GM12878 (cell line): ENCODE measurements around the gene VPS26A. TPM values are rescaled to one million over a fixed set of nuclear protein-coding genes. Genes with fewer than 3 reads are reported as not detected.

ENCODE experiments used
- ASH2L ChIP-seq: fragments of 300-600, 200-600 bp; sonication (generic); IDR thresholded peaks from 2 replicates; pipeline ENCODE4 v1.6.1; 2017; ENCODE audit warnings: low read depth, mild to moderate bottlenecking, borderline replicate concordance
- BRCA1 ChIP-seq: IDR thresholded peaks from 2 replicates; pipeline ENCODE4 v1.6.1; 2011; ENCODE audit warnings: low read depth, low read length, improper control_type of control experiment
- CHD1 ChIP-seq: IDR thresholded peaks from 2 replicates; pipeline ENCODE4 v1.6.1; 2012; ENCODE audit warnings: low read depth, low read length, improper control_type of control experiment
- CTCF ChIP-seq, 3 experiments: IDR thresholded peaks in 2 of 3; conservative IDR thresholded peaks in 1 of 3; 2 replicates each; pipeline ENCODE4 v1.5.1; 2011; ENCODE audit warnings: low read depth in 3 of 3, low read length in 3 of 3, mild to moderate bottlenecking in 3 of 3, control low read depth in 2 of 3, moderate library complexity in 2 of 3, inconsistent platforms in 1 of 3, mixed read lengths in 1 of 3; ENCODE audit not compliant: control insufficient read depth in 2 of 3, insufficient read depth in 1 of 3; ENCODE audit errors: extremely low read depth in 1 of 3
- ESRRA ChIP-seq: IDR thresholded peaks from 2 replicates; pipeline ENCODE4 v1.6.1; 2012; ENCODE audit warnings: mild to moderate bottlenecking, low read length, improper control_type of control experiment
- ETV6 ChIP-seq, 2 experiments: fragments of 450-650 bp in 1 of 2; IDR thresholded peaks in 1 of 2; conservative IDR thresholded peaks in 1 of 2; 2 replicates each; pipeline ENCODE4 v1.6.1; 2014; ENCODE audit warnings: antibody characterized with exemption in 1 of 2, borderline replicate concordance in 1 of 2, low read depth in 1 of 2, mild to moderate bottlenecking in 1 of 2, moderate library complexity in 1 of 2
- FOXM1 ChIP-seq: IDR thresholded peaks from 2 replicates; pipeline ENCODE4 v1.6.1; 2012; ENCODE audit warnings: low read depth, mild to moderate bottlenecking, inconsistent platforms, low read length, moderate library complexity
- GABPA ChIP-seq: IDR thresholded peaks from 2 replicates; pipeline ENCODE4 v1.6.1; 2014; ENCODE audit warnings: antibody characterized with exemption, low read depth, mild to moderate bottlenecking, inconsistent platforms
- IKZF1 ChIP-seq: fragments of 450-650 bp; conservative IDR thresholded peaks from 2 replicates; pipeline ENCODE4 v1.6.1; 2017; ENCODE audit warnings: antibody characterized with exemption, mild to moderate bottlenecking
- KLF5 ChIP-seq: fragments of 450-650 bp; IDR thresholded peaks from 2 replicates; pipeline ENCODE4 v1.6.1; 2014; ENCODE audit warnings: mild to moderate bottlenecking; ENCODE audit not compliant: partially characterized antibody
- LARP7 ChIP-seq: fragments of 450-650 bp; IDR thresholded peaks from 2 replicates; pipeline ENCODE4 v1.6.1; 2017; ENCODE audit warnings: mild to moderate bottlenecking
- NBN ChIP-seq: fragments of 450-650 bp; IDR thresholded peaks from 2 replicates; pipeline ENCODE4 v1.6.1; 2016
- PKNOX1 ChIP-seq: fragments of 450-650 bp; IDR thresholded peaks from 2 replicates; pipeline ENCODE4 v1.6.1; 2016; ENCODE audit warnings: mild to moderate bottlenecking
- REST ChIP-seq: IDR thresholded peaks from 2 replicates; pipeline ENCODE4 v1.6.1; 2012; ENCODE audit warnings: mild to moderate bottlenecking, low read depth, low read length
- RFX5 ChIP-seq: IDR thresholded peaks from 2 replicates; pipeline ENCODE4 v1.6.1; 2011; ENCODE audit warnings: low read depth, low read length, improper control_type of control experiment
- SIX5 ChIP-seq: IDR thresholded peaks from 2 replicates; pipeline ENCODE4 v1.6.1; 2011; ENCODE audit warnings: mild to moderate bottlenecking, low read depth, low read length, moderate library complexity; ENCODE audit not compliant: severe bottlenecking
- SKIL ChIP-seq: fragments of 450-650 bp; IDR thresholded peaks from 2 replicates; pipeline ENCODE4 v1.6.1; 2017; ENCODE audit warnings: mild to moderate bottlenecking, low read depth, inconsistent platforms; ENCODE audit not compliant: poor library complexity, severe bottlenecking
- ZBTB33 ChIP-seq: fragments of 450-650 bp; IDR thresholded peaks from 2 replicates; pipeline ENCODE4 v1.6.1; 2017; ENCODE audit warnings: mild to moderate bottlenecking
- polyA plus RNA-seq, 11 experiments: library from polyadenylated mRNA; depleted of rRNA in 4 of 11; unstranded in 6 of 11; stranded (reverse) in 5 of 11; fragments of >200 nt; fragmentation: Nextera tagmentation in 4 of 11; fragmentation: Illumina TruSeq in 1 of 11; extraction: Ambion mirVana in 4 of 11; extraction: Trizol in 1 of 11; gene quantifications; 1 replicate in 1 of 11; 2 replicates in 10 of 11; pipeline versions ENCODE4 v1.2.1 to v1.2.3, GENCODE V29; 2011 to 2016; ENCODE audit warnings: inconsistent platforms in 2 of 11, missing spikeins in 2 of 11, low read depth in 1 of 11
- total RNA-seq, 4 experiments: library from RNA; depleted of rRNA in 3 of 4; stranded (reverse); fragments of >200 nt in 3 of 4; fragmentation: Illumina TruSeq in 1 of 4; extraction: Trizol in 1 of 4; gene quantifications; 2 replicates each; pipeline versions ENCODE4 v1.2.1 to v1.2.3, GENCODE V29; 2013 to 2021

Gene VPS26A
- total and polyA plus RNA-seq, 10 of the 15 experiments (the other 5 are each of a cell fraction or from before 2014, with no cell fraction given): 16.8 to 72.3 (median 26.8) TPM

GRCh38 chr10:69087590-69088470 lies 36.1 kb upstream of the VPS26A start, which contains the start of gene SRGN (continued):
- no peak for TF ChIP-seq CTCF (IDR thresholded peaks at IDR 0.05 in 2 of 3, conservative IDR thresholded peaks at IDR 0.05 in 1 of 3; ENCODE audit: control insufficient read depth in 2 of 3, extremely low read depth in 1 of 3, insufficient read depth in 1 of 3, low read depth in 3 of 3, low read length in 3 of 3)
- no peak; a peak in 2 of 4 replicates for TF ChIP-seq ETV6 (conservative IDR thresholded peaks at IDR 0.05 in 1 of 2, IDR thresholded peaks at IDR 0.05 in 1 of 2; ENCODE audit: borderline replicate concordance in 1 of 2, low read depth in 1 of 2)
- no peak for TF ChIP-seq KLF5
- TF ChIP-seq BRCA1: no peak
- peak; percentile 89 for TF ChIP-seq SKIL
- 0 out of 2 replicates have a peak, but pooled peaks have one; percentile 9 for TF ChIP-seq PKNOX1
- peak; percentile 45; the same call in 1 of the 2 replicates for TF ChIP-seq LARP7
- peak; percentile 55; the same call in 1 of the 2 replicates for TF ChIP-seq REST
- no peak for TF ChIP-seq SIX5
- no peak for TF ChIP-seq CHD1
- peak; percentile 88 for TF ChIP-seq FOXM1
- no peak for TF ChIP-seq GABPA
- TF ChIP-seq ESRRA: no peak
- TF ChIP-seq IKZF1: peak; percentile 61
- TF ChIP-seq ZBTB33: no peak
- no peak for TF ChIP-seq ASH2L
- peak; percentile 91; the same call in 1 of the 2 replicates for TF ChIP-seq NBN
- TF ChIP-seq RFX5: peak; percentile 56; the same call in 1 of the 2 replicates
